ENCODE results near the gene ACAA1.

DNA sequence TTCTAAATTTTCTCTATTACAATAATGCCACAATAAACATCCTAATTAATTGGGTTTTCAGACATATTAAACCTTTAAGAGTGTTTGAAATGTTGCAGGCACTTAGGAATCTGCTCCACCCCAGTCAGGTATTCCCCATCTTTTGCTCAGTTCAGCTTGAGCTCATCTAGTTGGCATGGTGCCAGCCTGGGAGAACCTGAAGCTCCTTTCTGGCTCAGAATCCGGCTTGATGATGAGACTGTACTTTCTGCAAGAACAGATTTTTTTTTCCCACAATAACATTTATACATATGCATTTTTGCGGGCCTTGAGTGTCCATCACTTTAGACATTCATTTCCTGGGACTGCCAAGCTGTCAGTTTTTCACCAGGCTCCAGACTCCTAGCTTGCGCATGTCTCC, 20.7 kb upstream of the ACAA1 start:
- TF ChIP-seq, protein P1, sequence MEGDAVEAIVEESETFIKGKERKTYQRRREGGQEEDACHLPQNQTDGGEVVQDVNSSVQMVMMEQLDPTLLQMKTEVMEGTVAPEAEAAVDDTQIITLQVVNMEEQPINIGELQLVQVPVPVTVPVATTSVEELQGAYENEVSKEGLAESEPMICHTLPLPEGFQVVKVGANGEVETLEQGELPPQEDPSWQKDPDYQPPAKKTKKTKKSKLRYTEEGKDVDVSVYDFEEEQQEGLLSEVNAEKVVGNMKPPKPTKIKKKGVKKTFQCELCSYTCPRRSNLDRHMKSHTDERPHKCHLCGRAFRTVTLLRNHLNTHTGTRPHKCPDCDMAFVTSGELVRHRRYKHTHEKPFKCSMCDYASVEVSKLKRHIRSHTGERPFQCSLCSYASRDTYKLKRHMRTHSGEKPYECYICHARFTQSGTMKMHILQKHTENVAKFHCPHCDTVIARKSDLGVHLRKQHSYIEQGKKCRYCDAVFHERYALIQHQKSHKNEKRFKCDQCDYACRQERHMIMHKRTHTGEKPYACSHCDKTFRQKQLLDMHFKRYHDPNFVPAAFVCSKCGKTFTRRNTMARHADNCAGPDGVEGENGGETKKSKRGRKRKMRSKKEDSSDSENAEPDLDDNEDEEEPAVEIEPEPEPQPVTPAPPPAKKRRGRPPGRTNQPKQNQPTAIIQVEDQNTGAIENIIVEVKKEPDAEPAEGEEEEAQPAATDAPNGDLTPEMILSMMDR (IDR thresholded peaks at IDR 0.05), result no peak
- TF ChIP-seq, protein P2, sequence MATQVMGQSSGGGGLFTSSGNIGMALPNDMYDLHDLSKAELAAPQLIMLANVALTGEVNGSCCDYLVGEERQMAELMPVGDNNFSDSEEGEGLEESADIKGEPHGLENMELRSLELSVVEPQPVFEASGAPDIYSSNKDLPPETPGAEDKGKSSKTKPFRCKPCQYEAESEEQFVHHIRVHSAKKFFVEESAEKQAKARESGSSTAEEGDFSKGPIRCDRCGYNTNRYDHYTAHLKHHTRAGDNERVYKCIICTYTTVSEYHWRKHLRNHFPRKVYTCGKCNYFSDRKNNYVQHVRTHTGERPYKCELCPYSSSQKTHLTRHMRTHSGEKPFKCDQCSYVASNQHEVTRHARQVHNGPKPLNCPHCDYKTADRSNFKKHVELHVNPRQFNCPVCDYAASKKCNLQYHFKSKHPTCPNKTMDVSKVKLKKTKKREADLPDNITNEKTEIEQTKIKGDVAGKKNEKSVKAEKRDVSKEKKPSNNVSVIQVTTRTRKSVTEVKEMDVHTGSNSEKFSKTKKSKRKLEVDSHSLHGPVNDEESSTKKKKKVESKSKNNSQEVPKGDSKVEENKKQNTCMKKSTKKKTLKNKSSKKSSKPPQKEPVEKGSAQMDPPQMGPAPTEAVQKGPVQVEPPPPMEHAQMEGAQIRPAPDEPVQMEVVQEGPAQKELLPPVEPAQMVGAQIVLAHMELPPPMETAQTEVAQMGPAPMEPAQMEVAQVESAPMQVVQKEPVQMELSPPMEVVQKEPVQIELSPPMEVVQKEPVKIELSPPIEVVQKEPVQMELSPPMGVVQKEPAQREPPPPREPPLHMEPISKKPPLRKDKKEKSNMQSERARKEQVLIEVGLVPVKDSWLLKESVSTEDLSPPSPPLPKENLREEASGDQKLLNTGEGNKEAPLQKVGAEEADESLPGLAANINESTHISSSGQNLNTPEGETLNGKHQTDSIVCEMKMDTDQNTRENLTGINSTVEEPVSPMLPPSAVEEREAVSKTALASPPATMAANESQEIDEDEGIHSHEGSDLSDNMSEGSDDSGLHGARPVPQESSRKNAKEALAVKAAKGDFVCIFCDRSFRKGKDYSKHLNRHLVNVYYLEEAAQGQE (IDR thresholded peaks at IDR 0.05; ENCODE audit: insufficient read depth in 1 of 2, low read depth in 2 of 2, low read length in 1 of 2), result no peak
- TF ChIP-seq SIN3A (IDR thresholded peaks at IDR 0.05; ENCODE audit: borderline replicate concordance, insufficient read depth, low read depth, low read length) (no peak), POLR2AphosphoS5 (IDR thresholded peaks at IDR 0.05; ENCODE audit: low read depth, low read length) (no peak)
